ENCODE results near the gene ESPN. TPM values are rescaled to one million over a fixed set of nuclear protein-coding genes. Genes with fewer than 3 reads are reported as not detected.

The ESPN gene, protein sequence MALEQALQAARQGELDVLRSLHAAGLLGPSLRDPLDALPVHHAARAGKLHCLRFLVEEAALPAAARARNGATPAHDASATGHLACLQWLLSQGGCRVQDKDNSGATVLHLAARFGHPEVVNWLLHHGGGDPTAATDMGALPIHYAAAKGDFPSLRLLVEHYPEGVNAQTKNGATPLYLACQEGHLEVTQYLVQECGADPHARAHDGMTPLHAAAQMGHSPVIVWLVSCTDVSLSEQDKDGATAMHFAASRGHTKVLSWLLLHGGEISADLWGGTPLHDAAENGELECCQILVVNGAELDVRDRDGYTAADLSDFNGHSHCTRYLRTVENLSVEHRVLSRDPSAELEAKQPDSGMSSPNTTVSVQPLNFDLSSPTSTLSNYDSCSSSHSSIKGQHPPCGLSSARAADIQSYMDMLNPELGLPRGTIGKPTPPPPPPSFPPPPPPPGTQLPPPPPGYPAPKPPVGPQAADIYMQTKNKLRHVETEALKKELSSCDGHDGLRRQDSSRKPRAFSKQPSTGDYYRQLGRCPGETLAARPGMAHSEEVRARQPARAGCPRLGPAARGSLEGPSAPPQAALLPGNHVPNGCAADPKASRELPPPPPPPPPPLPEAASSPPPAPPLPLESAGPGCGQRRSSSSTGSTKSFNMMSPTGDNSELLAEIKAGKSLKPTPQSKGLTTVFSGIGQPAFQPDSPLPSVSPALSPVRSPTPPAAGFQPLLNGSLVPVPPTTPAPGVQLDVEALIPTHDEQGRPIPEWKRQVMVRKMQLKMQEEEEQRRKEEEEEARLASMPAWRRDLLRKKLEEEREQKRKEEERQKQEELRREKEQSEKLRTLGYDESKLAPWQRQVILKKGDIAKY
- polyA plus RNA-seq (2011; rRNA removed) (not detected in 2 replicates), polyA minus RNA-seq (2011; rRNA and poly(A)+ RNA removed) (not detected in 2 replicates)

- ChIA-PET CTCF (interaction anchor here (0.7 kb wide), 1 partner anchor 13 kb away, joined by 5 read pairs; no protein-coding TSS in a partner anchor), POLR2A (no interaction called here)
- no peak for DNase-seq (ENCODE audit: low read depth, low spot score)
- Histone ChIP-seq H3K27ac (ENCODE audit: low read depth, low read length) (no peak within 1 kb of the TSS), H3K4me3 (ENCODE audit: low read depth, low read length) (no peak within 1 kb of the TSS), H3K27me3 (ENCODE audit: control insufficient read depth, insufficient read depth, low read length) (peaks cover 69% of the 10 kb centered on the region), H3K9me3 (ENCODE audit: control insufficient read depth, insufficient read depth, low read length) (no peaks in the 10 kb centered on the region; the same call in 1 of the 2 replicates)
- TF ChIP-seq CTCF (IDR thresholded peaks at IDR 0.05; ENCODE audit: low read depth, low read length) = no peak
Measured at GRCh38 chr1:6424619-6425593, at the start of gene ESPN. ESPN (plus strand) TSS chr1:6424776; CDS start chr1:6424956, 180 bp downstream.

GRCh38 chr1:6378096-6378746, 46.4 kb upstream of the ESPN start:
- no peak for DNase-seq (ENCODE audit: low read depth, low spot score)
- ChIA-PET CTCF (interaction anchor here (1.2 to 1.3 kb wide), 2 partner anchors 16 to 60 kb away, joined by 3 to 4 read pairs; no protein-coding TSS in a partner anchor), POLR2A (no interaction called here)
- Histone ChIP-seq H3K9me3 (ENCODE audit: control insufficient read depth, insufficient read depth, low read length) (no peaks in the 10 kb centered on the region; the same call in 1 of the 2 replicates), H3K27me3 (ENCODE audit: control insufficient read depth, insufficient read depth, low read length) (no peaks in the 10 kb centered on the region), H3K4me3 (ENCODE audit: low read depth, low read length) (no peak overlapping the region), H3K27ac (ENCODE audit: low read depth, low read length) (no peak overlapping the region)
- 0 out of 2 replicates have a peak, but pooled peaks have one; percentile 7 for TF ChIP-seq CTCF (IDR thresholded peaks at IDR 0.05; ENCODE audit: low read depth, low read length)

DNA sequence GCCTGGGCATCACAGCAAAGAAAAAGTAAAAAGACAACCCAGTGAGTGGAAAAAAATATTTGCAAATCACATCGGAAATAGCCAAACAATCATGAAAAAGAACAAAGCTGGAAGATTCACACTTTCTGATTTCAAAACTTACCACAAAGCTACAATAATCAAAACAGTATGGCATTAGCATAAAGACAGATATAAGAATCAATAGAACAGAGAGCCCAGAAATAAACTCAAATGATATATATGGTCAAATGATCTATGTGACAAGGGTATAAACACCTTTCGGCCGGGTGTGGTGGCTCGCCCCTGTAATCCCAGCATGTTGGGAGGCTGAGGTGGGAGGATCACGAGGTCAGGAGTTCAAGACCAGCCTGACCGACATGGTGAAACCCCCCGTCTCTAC, 44.5 kb upstream of the ESPN start:
- ChIA-PET CTCF (interaction anchor here (1.4 kb wide), 1 partner anchor 109 kb away, joined by 3 read pairs; no protein-coding TSS in a partner anchor), POLR2A (no interaction called here)
- no peak overlapping the region for H3K27ac ChIP-seq (ENCODE audit: low read depth, low read length)
- TF ChIP-seq CTCF (IDR thresholded peaks at IDR 0.05; ENCODE audit: low read depth, low read length) = no peak
- H3K27me3 ChIP-seq (ENCODE audit: control insufficient read depth, insufficient read depth, low read length) = no peaks in the 10 kb centered on the region
- H3K4me3 ChIP-seq (ENCODE audit: low read depth, low read length) = no peak overlapping the region
- DNase-seq (ENCODE audit: low read depth, low spot score) = no peak
- H3K9me3 ChIP-seq (ENCODE audit: control insufficient read depth, insufficient read depth, low read length) = peaks cover 3% of the 10 kb centered on the region; the same call in 1 of the 2 replicates

GRCh38 chr1:6384135-6384534, 40.4 kb upstream of the ESPN start:
- CTCF ChIA-PET = interaction anchor here (1.4 to 5.1 kb wide), 3 partner anchors 21 to 54 kb away, joined by 6 to 41 read pairs (median 9); no protein-coding TSS in a partner anchor
- POLR2A ChIA-PET = interaction anchor here (1.0 kb wide), 1 partner anchor 9 kb away, joined by 3 read pairs; the partner anchor contains the start of gene ACOT7
- Histone ChIP-seq H3K27ac (ENCODE audit: low read depth, low read length) (no peak overlapping the region), H3K4me3 (ENCODE audit: low read depth, low read length) (no peak overlapping the region), H3K27me3 (ENCODE audit: control insufficient read depth, insufficient read depth, low read length) (no peaks in the 10 kb centered on the region), H3K9me3 (ENCODE audit: control insufficient read depth, insufficient read depth, low read length) (peaks cover 3% of the 10 kb centered on the region; the same call in 1 of the 2 replicates)
- TF ChIP-seq CTCF (IDR thresholded peaks at IDR 0.05; ENCODE audit: low read depth, low read length) = no peak
- no peak for DNase-seq (ENCODE audit: low read depth, low spot score)

Measured in AG04450 (cell line).